Mammary microvascular endothelial cell (primary cell): Measurements from ENCODE around the gene LEPR. TPM values are rescaled to one million over a fixed set of nuclear protein-coding genes. Genes with fewer than 3 reads are reported as not detected.

ENCODE experiments used
- total RNA-seq: library from RNA; depleted of rRNA; stranded (reverse); fragments of >200 nt; gene quantifications from 2 replicates; pipeline ENCODE4 v1.2.3, GENCODE V29; 2015

Gene LEPR, protein sequence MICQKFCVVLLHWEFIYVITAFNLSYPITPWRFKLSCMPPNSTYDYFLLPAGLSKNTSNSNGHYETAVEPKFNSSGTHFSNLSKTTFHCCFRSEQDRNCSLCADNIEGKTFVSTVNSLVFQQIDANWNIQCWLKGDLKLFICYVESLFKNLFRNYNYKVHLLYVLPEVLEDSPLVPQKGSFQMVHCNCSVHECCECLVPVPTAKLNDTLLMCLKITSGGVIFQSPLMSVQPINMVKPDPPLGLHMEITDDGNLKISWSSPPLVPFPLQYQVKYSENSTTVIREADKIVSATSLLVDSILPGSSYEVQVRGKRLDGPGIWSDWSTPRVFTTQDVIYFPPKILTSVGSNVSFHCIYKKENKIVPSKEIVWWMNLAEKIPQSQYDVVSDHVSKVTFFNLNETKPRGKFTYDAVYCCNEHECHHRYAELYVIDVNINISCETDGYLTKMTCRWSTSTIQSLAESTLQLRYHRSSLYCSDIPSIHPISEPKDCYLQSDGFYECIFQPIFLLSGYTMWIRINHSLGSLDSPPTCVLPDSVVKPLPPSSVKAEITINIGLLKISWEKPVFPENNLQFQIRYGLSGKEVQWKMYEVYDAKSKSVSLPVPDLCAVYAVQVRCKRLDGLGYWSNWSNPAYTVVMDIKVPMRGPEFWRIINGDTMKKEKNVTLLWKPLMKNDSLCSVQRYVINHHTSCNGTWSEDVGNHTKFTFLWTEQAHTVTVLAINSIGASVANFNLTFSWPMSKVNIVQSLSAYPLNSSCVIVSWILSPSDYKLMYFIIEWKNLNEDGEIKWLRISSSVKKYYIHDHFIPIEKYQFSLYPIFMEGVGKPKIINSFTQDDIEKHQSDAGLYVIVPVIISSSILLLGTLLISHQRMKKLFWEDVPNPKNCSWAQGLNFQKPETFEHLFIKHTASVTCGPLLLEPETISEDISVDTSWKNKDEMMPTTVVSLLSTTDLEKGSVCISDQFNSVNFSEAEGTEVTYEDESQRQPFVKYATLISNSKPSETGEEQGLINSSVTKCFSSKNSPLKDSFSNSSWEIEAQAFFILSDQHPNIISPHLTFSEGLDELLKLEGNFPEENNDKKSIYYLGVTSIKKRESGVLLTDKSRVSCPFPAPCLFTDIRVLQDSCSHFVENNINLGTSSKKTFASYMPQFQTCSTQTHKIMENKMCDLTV
- 5.5 and 5.7 TPM in 2 replicates for total RNA-seq

DNA sequence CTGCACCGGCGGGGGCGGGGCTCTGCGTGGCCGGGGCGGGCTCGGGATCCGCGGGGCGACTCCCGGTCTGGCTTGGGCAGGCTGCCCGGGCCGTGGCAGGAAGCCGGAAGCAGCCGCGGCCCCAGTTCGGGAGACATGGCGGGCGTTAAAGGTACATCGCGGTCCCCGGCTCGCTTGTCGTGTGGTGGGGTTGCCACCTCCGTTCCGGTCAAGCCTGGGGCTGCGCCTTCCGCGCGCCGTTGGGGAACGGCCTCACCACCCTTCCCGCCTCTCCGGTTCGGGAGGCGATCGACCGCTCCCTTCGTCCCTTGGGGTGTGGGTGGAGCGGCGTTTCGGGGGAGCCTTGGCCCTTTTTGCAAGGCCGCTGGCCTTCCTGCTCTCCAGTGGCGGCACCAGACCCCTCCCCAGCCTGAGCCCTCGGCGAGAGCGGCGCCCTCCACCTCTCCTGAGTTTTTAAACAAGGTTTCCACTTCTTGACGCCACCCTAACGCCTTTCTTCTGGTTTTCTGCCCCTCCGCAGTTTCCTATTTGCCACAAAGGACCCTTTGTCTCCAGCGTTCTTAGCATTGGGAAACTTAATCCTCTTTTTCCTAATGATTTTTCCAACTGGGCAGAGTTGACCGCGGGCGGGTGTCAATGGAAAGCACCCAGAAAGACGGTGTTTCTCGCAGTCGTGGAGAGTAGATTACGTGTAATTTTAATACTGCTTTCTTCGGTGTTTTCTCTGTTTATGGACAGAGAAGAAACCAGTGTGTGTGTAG is at the start of gene LEPR, which contains the start of gene LEPROT:
Gene LEPR, plus strand, starts transcription at position 79 of the 761 bp plus-strand sequence. CDS start 144,898 bp downstream, outside the sequence.
Gene LEPROT, plus strand, starts transcription at position 79 of the 761 bp plus-strand sequence. Its CDS starts 57 bp downstream, at position 136.

Other genes starting within 250 kb of the LEPR start
- gene DNAJC6, start 111.1 kb upstream of the LEPR start, total RNA-seq, result 3.2 and 4.1 TPM in 2 replicates
- gene LEPROT, start within 50 bp of the LEPR start, total RNA-seq, result 45.9 and 48.4 TPM in 2 replicates